ENCODE measurements around the gene TBC1D8.

Gene TBC1D8

DNA sequence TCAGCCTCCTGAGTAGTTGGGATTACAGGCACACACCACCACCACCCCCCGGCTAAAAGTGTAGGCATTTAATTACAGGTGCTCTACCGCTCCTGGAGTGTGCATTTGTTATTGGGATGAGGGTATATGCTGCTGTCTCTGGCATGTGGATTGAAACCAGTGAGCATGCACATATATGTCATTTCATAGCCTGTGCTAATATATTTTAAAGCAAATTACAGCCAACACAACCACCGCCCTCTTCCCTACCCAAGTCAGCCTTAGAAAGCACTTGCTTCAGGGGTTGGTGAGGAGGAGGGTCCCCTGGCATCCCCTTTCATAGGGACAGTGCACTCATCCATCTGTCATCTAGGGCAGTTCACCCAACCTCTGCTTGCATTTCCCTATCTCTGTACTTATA is 10.5 kb upstream of the TBC1D8 start:
- ATAC-seq, result no peak

DNA sequence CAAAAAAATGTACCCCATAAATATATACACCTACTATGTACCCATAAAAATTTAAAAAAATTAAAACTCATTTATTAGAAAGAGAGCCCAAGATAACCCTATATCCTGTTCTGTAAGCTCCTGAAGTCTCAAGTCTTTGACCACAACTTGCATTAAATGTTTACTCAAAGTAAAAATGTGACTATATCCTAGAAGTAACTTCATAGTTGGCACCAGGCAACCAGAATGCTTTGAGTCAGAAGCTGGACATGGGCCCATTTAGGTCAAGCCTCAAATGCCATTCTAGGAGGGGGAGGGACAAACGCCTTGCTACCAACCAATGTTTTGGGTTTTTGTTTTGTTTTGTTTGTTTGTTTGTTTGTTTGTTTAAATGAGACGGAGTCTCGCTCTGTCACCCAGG is 9.3 kb upstream of the TBC1D8 start:
- no peak for ATAC-seq

DNA sequence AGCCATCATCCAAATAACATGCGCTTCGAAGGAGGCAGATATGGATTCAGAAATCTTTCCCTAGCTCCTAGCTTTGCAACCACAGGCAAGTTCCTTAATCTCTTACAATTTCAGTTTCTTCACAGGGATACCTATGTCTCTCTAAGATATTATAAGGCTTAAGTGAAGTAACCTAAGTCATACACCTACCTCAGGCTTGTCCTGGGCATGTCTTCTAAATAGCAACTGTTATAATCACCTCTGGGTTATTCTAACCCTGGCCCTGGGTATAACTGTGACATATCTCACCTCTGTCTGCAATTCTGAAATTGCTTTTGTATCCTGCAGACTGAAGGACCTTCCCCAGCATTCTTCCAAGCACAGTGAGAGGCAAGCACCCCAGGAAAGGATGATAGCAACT is 8.3 kb upstream of the TBC1D8 start:
- ATAC-seq, result no peak

DNA sequence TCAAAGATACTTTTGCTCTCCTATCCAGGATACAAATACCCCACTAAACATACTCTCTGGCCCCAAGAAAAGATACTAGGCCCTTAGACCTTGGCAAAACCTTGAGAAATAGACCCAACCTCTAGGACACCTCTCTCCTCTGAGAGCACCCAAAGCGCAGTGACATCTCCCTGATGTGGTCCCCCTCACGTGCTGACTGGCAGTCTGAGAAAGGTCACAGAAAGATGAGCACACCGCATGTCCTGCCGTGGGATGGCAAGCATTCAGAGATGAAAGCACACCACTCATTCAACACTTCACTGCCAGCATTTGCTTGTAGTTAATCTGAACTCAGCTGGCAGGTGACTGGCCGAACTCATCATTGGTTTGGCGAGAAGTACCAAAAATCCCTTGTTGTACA is 6.1 kb upstream of the TBC1D8 start:
- peak; percentile 27 to 58 for ATAC-seq

DNA sequence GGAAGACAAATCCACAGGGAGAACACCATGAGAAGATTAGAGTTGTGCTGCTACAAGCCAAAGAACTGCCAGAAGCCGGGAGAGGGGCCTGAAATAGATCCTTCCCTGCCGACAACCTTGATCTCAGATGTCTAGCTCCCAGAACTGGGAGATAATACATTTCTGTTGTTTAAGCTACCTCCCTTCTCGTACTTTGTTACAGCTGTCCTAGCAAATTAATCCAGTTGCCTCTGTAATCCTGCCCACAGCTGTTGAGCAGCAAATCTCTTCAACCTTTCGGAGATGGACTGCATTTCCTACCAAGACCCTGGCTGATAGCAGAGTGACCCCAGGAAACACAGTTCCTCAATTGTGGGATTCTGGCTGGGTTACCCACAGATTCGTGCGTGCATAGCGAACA is 2.6 kb upstream of the TBC1D8 start:
- ATAC-seq, result no peak

DNA sequence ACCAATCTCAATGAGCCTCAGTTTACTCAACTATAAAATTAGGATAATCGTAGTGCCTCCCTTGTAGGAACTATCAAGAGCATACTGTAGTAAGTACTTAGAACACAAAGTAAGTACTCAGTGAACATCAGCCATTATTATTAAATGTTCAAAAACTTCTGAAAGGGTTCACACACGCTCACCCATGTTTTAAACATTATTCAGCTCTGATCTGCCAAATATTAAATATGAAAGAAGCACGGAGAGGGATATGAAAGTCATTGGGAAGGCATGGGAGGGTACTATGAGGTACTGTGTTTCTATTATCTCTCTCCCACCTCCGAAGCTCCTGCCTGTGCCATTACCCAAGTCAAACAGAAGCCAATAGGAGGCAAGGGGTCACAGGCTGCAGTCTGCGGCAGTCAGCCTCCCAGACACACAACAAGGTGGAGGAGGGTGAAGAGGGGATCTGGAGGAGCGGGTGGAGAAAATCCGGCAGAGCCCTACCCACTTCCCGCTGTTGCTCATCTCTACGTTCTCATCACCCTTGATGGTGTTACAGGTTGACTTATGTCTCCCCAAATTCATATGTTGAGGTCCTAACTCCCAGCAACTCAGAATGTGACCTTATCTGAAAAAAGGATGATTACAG is 2.0 kb upstream of the TBC1D8 start:
- no peak for ATAC-seq

DNA sequence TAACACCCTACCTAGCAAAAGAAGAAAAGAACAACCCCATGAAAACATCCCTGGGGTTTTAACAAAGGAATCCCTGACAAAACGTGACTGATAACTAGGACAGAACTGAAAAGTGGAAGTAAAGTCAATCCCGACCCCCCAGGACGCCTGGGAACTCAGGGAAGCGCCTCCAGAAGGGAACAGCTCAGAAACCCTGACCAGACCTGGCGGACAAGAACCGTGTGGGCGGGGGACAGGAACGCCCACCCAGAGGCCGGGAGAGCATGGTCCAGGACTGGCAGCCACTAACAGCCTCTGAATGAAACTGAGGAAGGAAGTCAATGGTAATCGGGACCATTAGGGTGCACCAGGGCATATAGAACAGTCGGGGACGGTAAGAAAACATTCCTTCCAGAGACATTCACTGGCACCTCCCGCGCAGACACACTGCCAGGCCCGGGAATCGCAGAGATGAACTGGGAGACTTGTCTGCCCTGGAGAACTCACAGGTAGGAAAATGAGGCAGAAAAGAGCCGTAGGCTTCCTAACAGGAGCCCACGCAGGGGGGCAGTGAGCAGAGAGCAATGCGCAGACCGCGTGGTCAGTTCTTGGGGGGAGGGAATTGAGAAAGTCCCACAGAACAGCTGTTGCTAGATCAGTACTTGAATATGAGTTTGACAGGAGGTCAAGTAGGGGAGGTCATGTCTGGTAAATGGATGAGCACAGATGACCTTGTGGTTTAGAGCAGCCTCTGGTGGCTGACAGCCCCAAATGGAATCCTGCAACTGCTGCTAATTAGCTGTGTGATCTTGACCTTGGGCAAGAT is 1.3 kb upstream of the TBC1D8 start:
- ATAC-seq, result no peak

DNA sequence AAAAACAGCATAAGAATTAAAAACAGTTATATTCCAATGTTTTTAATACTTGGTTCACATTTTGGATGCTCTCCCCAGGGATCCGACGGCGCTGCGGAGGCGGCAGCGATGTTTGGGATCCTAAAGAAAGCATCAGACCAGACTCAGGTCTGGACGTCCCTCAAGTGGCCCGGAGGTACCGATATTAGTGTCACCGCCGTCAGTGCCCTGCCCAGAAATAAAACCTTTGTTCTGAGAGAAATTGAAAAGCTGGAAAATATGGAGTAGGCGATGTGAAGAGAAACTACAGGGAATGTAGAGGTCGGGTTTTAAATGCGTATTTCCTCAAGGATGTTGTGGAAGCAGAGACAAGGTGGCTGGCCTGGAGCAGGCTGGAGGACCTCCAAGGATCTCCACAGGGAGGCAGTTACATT is 683 bp upstream of the TBC1D8 start:
- no peak for ATAC-seq

DNA sequence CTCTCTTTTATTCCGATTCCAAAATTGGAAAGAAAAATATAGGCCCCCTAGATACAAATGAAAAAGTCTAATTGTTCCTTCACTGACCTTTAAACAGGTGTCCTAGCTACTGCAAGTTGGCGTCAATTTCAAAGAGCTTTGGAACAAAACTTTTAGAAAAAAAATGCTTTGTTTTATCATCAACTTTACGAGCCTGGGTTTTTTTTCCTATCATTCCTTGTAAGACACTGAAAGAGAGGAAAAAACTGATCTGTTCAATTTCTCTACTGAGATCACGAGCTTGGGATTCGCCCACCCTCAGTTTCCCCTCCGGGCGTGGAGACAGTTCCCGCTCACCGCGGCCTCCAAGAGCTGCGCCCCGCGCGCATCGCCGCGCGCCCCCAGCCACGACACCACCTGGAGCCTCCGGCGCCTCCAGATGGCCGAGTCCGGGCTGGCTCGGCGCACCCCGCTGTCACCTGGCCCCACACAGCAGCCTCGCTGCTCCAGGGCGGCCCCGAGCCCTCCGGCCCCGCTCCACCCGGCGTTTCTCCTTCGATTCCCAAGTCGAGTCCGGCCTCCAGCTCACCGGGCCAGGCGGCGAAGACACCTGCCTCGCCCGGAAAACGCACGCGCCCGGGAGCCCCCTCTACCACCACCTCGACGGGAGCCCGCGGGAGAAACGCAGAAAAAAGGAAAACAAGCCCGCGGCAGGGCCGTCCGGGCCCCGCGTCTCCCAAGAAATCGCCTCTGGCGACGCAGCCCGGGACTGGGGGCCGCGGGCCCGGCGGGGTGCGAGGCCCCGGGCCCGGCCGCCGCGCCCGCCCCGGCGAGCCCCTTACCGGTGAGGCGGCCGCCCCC is 656 bp downstream of the TBC1D8 start:
- ATAC-seq, result peak in 1 of 2 donors; percentile 17

DNA sequence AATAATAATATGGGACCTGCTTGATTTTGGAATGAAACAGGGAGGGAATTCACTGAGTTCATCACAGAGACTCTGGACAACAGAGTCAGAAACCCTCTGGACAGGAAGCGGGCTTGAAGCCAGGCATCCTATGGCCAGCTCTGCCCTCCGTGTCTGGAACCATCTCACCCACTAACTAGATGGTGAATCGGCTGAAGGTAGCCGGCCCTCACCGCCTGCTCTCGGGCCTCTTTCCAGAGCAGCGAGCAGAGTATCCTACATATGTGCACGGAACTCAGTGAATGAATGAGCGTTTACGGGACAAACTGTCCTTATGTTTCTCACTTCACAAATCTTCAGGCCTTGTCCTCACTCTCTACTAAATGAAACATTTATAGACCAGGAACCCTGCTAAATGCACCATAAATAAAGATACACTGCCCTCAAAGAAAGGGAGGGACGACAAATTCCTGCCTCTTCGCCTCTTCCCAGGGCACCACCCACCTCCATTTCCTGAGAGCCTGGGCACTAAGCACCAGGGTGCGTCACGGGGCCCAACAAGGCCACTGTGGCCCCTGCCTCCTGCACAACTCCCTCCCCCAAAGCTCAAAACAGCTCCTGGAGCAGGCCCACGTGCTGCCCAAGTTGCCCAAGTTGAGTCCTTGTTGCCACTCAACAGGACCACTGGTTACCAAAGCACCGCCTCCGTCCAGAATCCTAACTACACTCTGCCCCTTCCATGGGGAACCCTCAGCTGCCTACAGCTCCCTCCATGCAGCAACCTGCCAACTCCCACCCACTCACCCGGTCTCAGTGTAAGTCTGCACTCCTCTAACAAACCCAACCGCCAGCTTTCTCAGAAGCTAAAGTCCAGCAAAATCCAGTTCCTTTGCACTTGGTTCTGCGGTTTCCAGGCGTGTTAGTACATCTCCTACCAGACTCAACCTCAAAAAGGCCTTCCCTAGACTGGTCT is 1.7 kb downstream of the TBC1D8 start:
- no peak for ATAC-seq

DNA sequence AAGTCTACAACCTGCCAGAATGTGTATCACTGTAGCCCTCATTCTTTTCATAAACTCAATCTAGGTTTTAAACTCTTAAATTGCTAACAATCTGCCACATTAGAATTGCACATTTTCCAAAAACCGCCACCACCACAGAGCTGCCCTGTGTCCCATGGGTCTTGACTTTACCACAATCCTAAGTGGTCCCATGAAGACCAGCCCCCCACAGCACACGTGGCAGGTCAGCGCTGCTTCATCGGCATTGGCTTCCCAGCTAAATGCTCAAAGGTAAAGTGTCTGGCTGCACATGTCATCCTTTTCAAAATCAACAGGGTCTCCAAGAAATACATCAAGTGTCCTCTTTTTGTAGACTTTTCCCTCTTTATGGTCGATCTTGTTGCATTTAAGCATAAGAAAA is 2.4 kb downstream of the TBC1D8 start:
- ATAC-seq, result no peak

DNA sequence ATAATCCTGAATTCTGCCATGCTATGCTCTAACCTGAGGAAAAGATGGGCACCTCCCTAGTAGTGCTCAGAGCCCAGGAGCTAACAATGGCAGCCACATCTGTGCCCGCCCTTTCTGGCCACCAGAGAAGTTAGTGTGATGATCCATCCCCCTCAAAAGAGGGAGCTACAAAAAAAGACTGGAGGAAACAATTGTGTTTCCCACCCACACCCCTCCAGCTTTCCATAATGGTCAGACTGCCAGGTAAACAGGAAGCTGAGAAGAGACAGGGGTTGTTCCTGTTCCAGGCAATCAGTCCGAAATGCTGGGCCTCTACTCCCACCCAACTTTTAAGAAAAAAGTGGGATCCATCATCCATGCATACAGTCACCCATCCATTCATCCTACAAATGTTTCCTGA is 3.2 kb downstream of the TBC1D8 start:
- ATAC-seq, result no peak

DNA sequence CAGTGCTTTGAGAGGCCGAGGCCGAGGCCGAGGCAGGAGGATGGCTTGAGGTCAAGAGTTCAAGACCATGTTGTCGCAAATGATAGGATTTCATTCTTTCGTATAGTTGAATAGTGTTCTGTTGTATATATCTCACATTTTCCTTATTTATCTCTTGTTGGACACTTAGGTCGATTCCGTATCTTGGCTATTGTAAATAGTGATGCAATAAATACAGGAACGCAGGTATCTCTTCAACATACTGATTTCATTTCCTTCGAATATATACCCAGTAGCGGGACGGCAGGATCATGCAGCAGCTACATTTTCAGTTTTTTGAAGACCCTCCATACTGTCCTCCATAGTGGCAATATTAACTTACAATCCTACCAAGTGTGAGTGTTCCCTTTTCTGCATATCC is 4.1 kb downstream of the TBC1D8 start:
- ATAC-seq, result no peak

DNA sequence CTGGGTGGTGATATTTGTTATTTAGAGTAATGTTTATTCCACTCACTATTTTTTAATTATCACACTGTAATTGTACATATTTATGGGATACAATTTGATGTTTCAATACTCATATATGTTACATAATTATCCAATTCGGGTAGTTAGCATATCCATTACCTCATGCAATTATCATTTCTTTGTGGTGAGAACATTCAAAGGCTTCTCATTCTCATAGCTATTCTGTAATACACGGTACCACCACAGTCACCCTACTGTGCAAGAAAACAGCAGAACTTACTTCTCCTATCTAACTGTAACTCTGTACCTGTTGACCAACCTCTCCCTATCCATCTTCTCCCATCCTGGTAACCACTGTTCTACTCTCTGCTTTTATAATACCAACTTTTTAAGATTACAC is 4.6 kb downstream of the TBC1D8 start:
- no peak for ATAC-seq

DNA sequence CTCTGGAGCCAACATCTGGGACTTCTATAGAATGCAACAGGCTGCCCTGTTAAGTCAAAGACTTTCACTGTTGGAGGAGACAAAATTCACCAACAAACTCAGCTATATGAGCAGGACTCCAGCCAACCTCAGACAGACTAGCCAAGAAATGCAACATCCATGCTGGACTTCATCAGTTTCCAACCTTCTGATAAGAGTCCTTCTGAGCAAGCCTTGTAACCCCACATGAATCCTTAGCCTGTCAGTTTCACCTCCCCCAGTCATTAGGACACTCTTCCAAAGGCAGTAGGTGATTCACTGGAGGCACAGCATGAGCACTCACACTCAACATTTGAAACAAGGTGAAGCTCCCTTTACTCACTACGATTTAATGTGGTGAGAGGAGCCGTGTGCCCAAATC is 5.8 kb downstream of the TBC1D8 start:
- ATAC-seq, result no peak

DNA sequence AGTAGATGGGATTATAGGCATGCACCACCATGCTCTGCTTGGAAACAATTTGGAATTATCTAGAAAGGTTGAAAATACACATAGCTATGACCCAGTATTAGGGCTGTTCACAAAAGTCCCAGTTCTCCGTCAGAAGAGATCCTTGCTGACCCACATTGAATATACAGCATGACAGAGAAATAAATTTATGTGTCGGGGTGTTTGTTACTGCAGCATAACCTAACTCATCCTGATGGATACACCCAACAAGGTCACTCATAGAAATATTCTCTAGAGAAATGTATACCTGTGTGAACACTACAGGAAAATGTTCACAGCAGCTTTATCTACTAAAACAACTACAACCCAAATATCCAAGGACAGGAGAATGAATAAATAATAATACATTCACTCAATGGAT is 9.0 kb downstream of the TBC1D8 start:
- no peak for ATAC-seq

DNA sequence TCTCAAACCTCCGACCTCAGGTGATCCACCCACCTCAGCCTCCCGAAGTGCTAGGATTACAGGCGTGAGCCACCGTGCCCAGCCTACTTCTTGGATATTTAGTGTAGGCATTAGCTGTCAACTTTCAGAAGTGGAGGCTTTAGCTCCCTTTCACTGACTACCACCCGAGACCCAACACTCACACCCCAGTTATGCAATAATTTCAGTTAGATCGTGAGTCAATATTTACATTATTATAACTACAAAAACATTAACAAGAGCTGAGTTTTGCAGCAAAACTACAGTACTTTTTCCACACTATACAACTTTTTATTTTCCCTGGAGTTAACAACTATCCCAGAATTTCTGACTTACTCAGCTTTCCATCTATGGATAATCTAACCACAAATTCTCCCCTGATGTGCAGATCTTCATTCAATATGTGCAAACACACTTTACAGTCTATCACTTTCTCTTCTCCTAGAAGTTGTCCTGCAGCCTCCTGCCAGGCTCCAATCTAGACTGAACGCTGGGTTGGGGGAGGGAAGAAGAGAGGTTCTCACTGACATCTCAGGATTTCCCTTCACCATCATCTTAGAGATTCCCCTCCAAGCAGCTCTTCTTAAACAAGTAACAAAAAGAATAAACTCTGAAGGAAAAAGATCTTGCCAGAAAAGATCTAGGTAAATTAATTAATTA is 10.1 kb downstream of the TBC1D8 start:
- no peak for ATAC-seq

DNA sequence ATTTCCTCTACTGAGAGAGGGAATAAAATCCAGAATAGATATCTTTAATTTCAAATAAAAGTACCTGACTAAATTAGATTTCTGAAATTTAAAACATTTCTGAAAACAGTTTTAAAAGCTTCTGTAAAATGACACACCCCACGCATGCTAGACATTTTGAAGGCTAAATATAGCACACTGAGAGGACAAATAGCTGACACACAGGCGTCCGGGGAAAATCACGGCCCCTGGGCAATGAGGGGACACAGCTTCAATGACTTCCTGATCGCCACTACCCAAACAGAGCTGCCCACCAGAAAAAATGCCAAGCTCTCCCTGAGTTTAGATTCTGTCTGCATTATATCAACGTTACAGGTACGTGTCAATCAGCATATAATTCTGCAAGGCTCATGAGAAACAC is 10.9 kb downstream of the TBC1D8 start:
- no peak for ATAC-seq

DNA sequence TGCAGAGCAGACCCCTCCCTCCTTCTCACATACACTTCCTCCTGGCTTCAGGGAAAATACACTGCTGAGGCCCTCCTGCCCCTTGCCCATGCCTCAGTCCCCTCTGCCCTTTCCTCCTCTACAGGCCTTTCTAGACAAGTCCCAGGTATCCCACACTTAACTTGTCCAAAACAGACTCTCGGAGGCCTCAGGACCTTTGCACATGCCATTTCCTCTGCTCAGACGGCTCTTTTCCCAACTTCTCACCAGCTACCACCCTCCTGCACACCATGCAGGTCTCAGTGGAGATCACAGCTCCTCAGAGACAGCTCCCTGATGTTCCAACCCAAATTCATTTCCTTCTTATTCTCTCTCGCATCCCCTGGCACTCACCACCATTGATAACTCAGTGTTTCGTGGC is 11.7 kb downstream of the TBC1D8 start:
- ATAC-seq, result no peak

DNA sequence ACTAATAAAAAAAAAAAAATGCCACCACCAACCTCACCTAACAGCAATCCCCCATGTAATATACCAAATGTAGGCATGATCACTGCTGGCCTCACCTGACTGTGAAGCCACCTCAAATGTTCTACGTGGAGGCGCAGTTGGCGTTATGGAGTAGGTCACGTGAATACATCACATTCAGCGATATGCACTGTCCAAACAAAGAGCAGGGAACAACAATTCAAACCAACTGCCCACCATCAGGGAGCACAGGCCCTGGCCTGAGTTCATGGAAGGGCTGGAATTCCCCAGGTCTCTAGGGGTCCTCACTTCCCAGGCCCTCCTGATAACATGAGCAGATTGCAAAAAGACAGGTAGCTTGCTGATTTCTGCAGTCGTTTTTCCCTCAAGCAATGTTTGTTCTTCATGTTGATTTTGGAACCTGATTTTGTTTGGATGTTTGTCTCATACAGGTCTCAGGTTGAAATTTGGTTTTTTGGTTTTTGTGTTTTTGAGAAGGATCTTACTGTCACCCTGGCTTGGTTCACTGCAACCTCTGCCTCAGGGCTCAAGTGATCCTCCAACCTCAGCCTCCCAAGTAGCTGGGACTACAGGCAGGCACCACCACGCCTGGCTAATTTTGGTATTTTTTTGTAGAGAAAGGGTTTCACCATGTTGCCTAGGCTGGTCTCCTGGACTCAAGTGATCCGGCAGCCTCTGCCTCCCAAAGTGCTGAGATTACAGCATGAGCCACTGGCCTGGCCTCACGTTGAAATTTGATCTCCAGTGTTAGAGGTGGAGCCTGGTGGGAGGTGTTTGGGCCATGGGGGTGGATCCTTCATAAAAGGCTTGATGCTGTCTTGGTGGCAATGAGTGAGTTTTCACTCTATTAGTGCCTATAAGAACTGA is 15.5 kb downstream of the TBC1D8 start:
- ATAC-seq, result no peak
